Neural cell (in vitro differentiated cells): ENCODE measurements around the gene KIAA1614. TPM values are rescaled to one million over a fixed set of nuclear protein-coding genes. Genes with fewer than 3 reads are reported as not detected.

Experiments used
- H2AFZ ChIP-seq: fragments of 200-600, 300-800 bp; sonication (generic), shearing (Covaris generic); 2 replicates; pipeline ENCODE4 v1.6.0; 2014; ENCODE audit warnings: low read depth, mild to moderate bottlenecking, antibody characterized with exemption, low read length, moderate library complexity
- H3F3A ChIP-seq: fragments of 200-600 bp; shearing (Covaris generic); 2 replicates; pipeline ENCODE4 v1.6.1; 2016; ENCODE audit warnings: mild to moderate bottlenecking, moderate library complexity, mixed read lengths, antibody characterized with exemption, low read length; ENCODE audit not compliant: insufficient read depth, poor library complexity, severe bottlenecking
- H3K27ac ChIP-seq: fragments of 200-600, 300-800 bp; sonication (generic), shearing (Covaris generic); 2 replicates; pipeline ENCODE4 v1.5.1; 2014; ENCODE audit warnings: mild to moderate bottlenecking, low read length, moderate library complexity
- H3K27me3 ChIP-seq: fragments of 300-800, 200-600 bp; sonication (generic), shearing (Covaris generic); 2 replicates; pipeline ENCODE4 v1.6.0; 2014; ENCODE audit warnings: mild to moderate bottlenecking, low read depth, low read length, moderate library complexity; ENCODE audit not compliant: insufficient read depth
- H3K36me3 ChIP-seq: fragments of 300-800, 200-600 bp; sonication (generic), shearing (Covaris generic); 2 replicates; pipeline ENCODE4 v1.5.1; 2014; ENCODE audit warnings: mild to moderate bottlenecking, antibody characterized with exemption, low read length, moderate library complexity; ENCODE audit not compliant: insufficient read depth
- H3K4me2 ChIP-seq: fragments of 300-800, 200-600 bp; sonication (generic), shearing (Covaris generic); 2 replicates; pipeline ENCODE4 v1.6.0; 2014; ENCODE audit warnings: mild to moderate bottlenecking, low read length
- H3K4me3 ChIP-seq: fragments of 300-800, 200-600 bp; sonication (generic), shearing (Covaris generic); 2 replicates; pipeline ENCODE4 v1.5.1; 2014; ENCODE audit warnings: mild to moderate bottlenecking, low read length, moderate library complexity
- H3K79me2 ChIP-seq: fragments of 200-600 bp; shearing (Covaris generic); replicated peaks from 2 replicates; pipeline ENCODE4 v1.6.0; 2014; ENCODE audit warnings: mild to moderate bottlenecking, low read length, moderate library complexity; ENCODE audit not compliant: insufficient read depth
- H3K9ac ChIP-seq: fragments of 300-800, 200-600 bp; sonication (generic), shearing (Covaris generic); 2 replicates; pipeline ENCODE4 v1.6.1; 2016; ENCODE audit warnings: mild to moderate bottlenecking, low read length, mixed read lengths
- H3K9me2 ChIP-seq: fragments of 200-600 bp; shearing (Covaris generic); 2 replicates; pipeline ENCODE4 v1.6.1; 2016; ENCODE audit warnings: mild to moderate bottlenecking, low read length, mixed read lengths; ENCODE audit not compliant: insufficient read depth
- H3K9me3 ChIP-seq: fragments of 200-600, 300-800 bp; sonication (generic), shearing (Covaris generic); 2 replicates; pipeline ENCODE4 v1.6.1; 2016; ENCODE audit warnings: mild to moderate bottlenecking, mixed run types, low read length, moderate library complexity, mixed read lengths
- H4K20me1 ChIP-seq: fragments of 200-600 bp; shearing (Covaris generic); 2 replicates; pipeline ENCODE4 v1.6.1; 2016; ENCODE audit warnings: mild to moderate bottlenecking, mixed run types; ENCODE audit not compliant: insufficient read depth
- CTCF ChIP-seq: fragments of 450-650 bp; IDR thresholded peaks from 2 replicates; pipeline ENCODE4 v1.5.1; 2014; ENCODE audit warnings: antibody characterized with exemption, mild to moderate bottlenecking, moderate library complexity; ENCODE audit not compliant: poor library complexity, severe bottlenecking
- EP300 ChIP-seq: fragments of 450-650 bp; conservative IDR thresholded peaks from 2 replicates; pipeline ENCODE4 v1.6.1; 2014; ENCODE audit warnings: antibody characterized with exemption, mild to moderate bottlenecking, moderate library complexity; ENCODE audit not compliant: poor library complexity, severe bottlenecking
- EZH2 ChIP-seq: fragments of 200-600, 300-800 bp; shearing (Covaris generic), sonication (generic); IDR thresholded peaks from 2 replicates; pipeline ENCODE4 v1.6.1; 2014; ENCODE audit warnings: antibody characterized with exemption, low read length, borderline replicate concordance, mild to moderate bottlenecking; ENCODE audit not compliant: insufficient read depth, poor library complexity, severe bottlenecking
- MXI1 ChIP-seq: fragments of 450-650 bp; conservative IDR thresholded peaks from 2 replicates; pipeline ENCODE4 v1.6.1; 2014; ENCODE audit warnings: antibody characterized with exemption, mild to moderate bottlenecking; ENCODE audit not compliant: poor library complexity, severe bottlenecking
- POLR2AphosphoS5 ChIP-seq: IDR thresholded peaks from 2 replicates; pipeline ENCODE4 v1.6.1; 2012
- RAD21 ChIP-seq: fragments of 450-650 bp; conservative IDR thresholded peaks from 2 replicates; pipeline ENCODE4 v1.6.1; 2014; ENCODE audit warnings: antibody characterized with exemption, mild to moderate bottlenecking, moderate library complexity
- REST ChIP-seq: IDR thresholded peaks from 2 replicates; pipeline ENCODE4 v1.6.1; 2012; ENCODE audit warnings: borderline replicate concordance
- SMC3 ChIP-seq: fragments of 450-650 bp; conservative IDR thresholded peaks from 2 replicates; pipeline ENCODE4 v1.6.1; 2014; ENCODE audit warnings: antibody characterized with exemption, mild to moderate bottlenecking, moderate library complexity; ENCODE audit not compliant: poor library complexity
- TAF1 ChIP-seq: IDR thresholded peaks from 2 replicates; pipeline ENCODE4 v1.6.1; 2012; ENCODE audit warnings: low read depth
- polyA plus RNA-seq: library from polyadenylated mRNA; depleted of rRNA; stranded (reverse); fragments of >200 nt; gene quantifications from 2 replicates; pipeline ENCODE4 v1.2.3, GENCODE V29; 2014

KIAA1614 gene
- polyA plus RNA-seq, 1 donor from 2014 or later: 0.50 TPM

- H4K20me1 ChIP-seq: no peaks in the 10 kb centered on the region
- no peak overlapping the region for H3K4me3 ChIP-seq
- no peaks in the 10 kb centered on the region for H3K9me2 ChIP-seq
- no peaks in the 10 kb centered on the region for H3K9me3 ChIP-seq
- H3K9ac ChIP-seq: no peak overlapping the region
- TF ChIP-seq SMC3: no peak
- TF ChIP-seq RAD21: no peak
- no peak for TF ChIP-seq TAF1
- no peak for TF ChIP-seq MXI1
- no peak for TF ChIP-seq REST
- no peak for TF ChIP-seq EP300
- no peak for TF ChIP-seq EZH2
- no peak for TF ChIP-seq CTCF
- no peak for TF ChIP-seq POLR2AphosphoS5
- H3F3A ChIP-seq: no peaks in the 10 kb centered on the region
- no peak overlapping the region for H2AFZ ChIP-seq
- H3K4me2 ChIP-seq: no peak overlapping the region
- no peaks in the 10 kb centered on the region for H3K36me3 ChIP-seq
- peaks cover 6% of the 10 kb centered on the region for H3K27me3 ChIP-seq
- no peaks in the 10 kb centered on the region for H3K79me2 ChIP-seq
- no peak overlapping the region for H3K27ac ChIP-seq
Measured at GRCh38 chr1:180906511-180906910, 6.2 kb upstream of the KIAA1614 start.

- Histone ChIP-seq H2AFZ (no peak overlapping the region), H3K4me2 (no peak overlapping the region), H3K79me2 (no peaks in the 10 kb centered on the region), H3K9me2 (no peaks in the 10 kb centered on the region), H3F3A (no peaks in the 10 kb centered on the region), H3K9ac (no peak overlapping the region), H3K4me3 (no peak overlapping the region), H3K9me3 (no peaks in the 10 kb centered on the region), H3K36me3 (no peaks in the 10 kb centered on the region), H3K27ac (no peak overlapping the region), H4K20me1 (no peaks in the 10 kb centered on the region), H3K27me3 (peaks cover 15% of the 10 kb centered on the region)
- TF ChIP-seq MXI1 (no peak), EP300 (no peak), SMC3 (no peak), CTCF (no peak), TAF1 (no peak), POLR2AphosphoS5 (no peak), REST (no peak), RAD21 (no peak), EZH2 (no peak)
Measured at GRCh38 chr1:180907313-180908055, 5.2 kb upstream of the KIAA1614 start.
